A549 (cell line): ENCODE measurements around the gene GPX2. TPM values are rescaled to one million over a fixed set of nuclear protein-coding genes. Genes with fewer than 3 reads are reported as not detected.

Experiments used
- ATAC-seq, 2 experiments: fragments of 200-7000 bp in 1 of 2; fragments of >200 bp in 1 of 2; cut with Nextera tagmentation in 1 of 2; cut with Tn5 transposase in 1 of 2; 3 replicates each; pipeline versions ENCODE4 v1.8.0 to v1.9.1; 2018 to 2020; ENCODE audit warnings: mild to moderate bottlenecking in 1 of 2, moderate library complexity in 1 of 2
- CTCF ChIA-PET: fragments of 300-600 bp; sonication (Branson Sonifier 250); formaldehyde crosslinking; extraction: SDS; loops from one replicate; lab custom pipeline; 2021; ENCODE audit warnings: antibody characterized with exemption, inconsistent platforms; lab: Yijun Ruan, JAX
- POLR2A ChIA-PET: fragments of 350-600 bp; formaldehyde crosslinking; extraction: SDS; loops from one replicate; lab custom pipeline; 2021; ENCODE audit warnings: antibody characterized with exemption, inconsistent platforms; lab: Yijun Ruan, JAX
- DNase-seq, 2 experiments: peaks; one replicate each; pipeline versions ENCODE4 v3.0.0 to v3.0.0-alpha.2; 2011 to 2016; ENCODE audit warnings: low read depth in 1 of 2, low spot score in 1 of 2
- FAIRE-seq: peaks from 2 replicates; lab custom pipeline; 2011; peaks lifted over from hg19 to GRCh38; lab: Jason Lieb, UNC
- H3K27ac ChIP-seq, 2 experiments: fragments of >200 bp; sonication (Bioruptor Twin); formaldehyde crosslinking; 3 replicates each; pipeline ENCODE4 v1.5.1; 2016 to 2017
- H3K4me1 ChIP-seq: fragments of >200 bp; sonication (Bioruptor Twin); formaldehyde crosslinking; 3 replicates; pipeline ENCODE4 v1.6.1; 2016
- H3K4me2 ChIP-seq: fragments of >200 bp; sonication (Bioruptor Twin); formaldehyde crosslinking; 3 replicates; pipeline ENCODE4 v1.6.1; 2016
- H3K4me3 ChIP-seq: fragments of >200 bp; sonication (Bioruptor Twin); formaldehyde crosslinking; 3 replicates; pipeline ENCODE4 v1.5.1; 2016
- H3K9me3 ChIP-seq: fragments of >200 bp; sonication (Bioruptor Twin); formaldehyde crosslinking; 3 replicates; pipeline ENCODE4 v1.6.1; 2016
- ATOH8 ChIP-seq: fragments of 250-450 bp; sonication (Bioruptor Pico); IDR thresholded peaks from 2 replicates; pipeline ENCODE4 v1.5.0; 2020; ENCODE audit warnings: low read depth, mild to moderate bottlenecking, moderate library complexity
- BCL3 ChIP-seq: fragments of >200 bp; sonication (Bioruptor Twin); formaldehyde crosslinking; IDR thresholded peaks from 3 replicates; pipeline ENCODE4 v1.6.1; 2016
- EP300 ChIP-seq, 2 experiments: fragments of >200 bp; sonication (Bioruptor Twin); formaldehyde crosslinking; IDR thresholded peaks; 2 replicates in 1 of 2; 3 replicates in 1 of 2; pipeline ENCODE4 v1.6.1; 2016 to 2017
- ESRRA ChIP-seq: fragments of 150-350 bp; IDR thresholded peaks from 2 replicates; pipeline ENCODE4 v1.6.1; 2014; ENCODE audit warnings: mild to moderate bottlenecking, low read length, borderline replicate concordance
- FOSB ChIP-seq: fragments of 250-450 bp; sonication (Bioruptor Pico); IDR thresholded peaks from 2 replicates; pipeline ENCODE4 v1.5.0; 2020; ENCODE audit warnings: mild to moderate bottlenecking, moderate library complexity
- FOSL2 ChIP-seq, 2 experiments: fragments of 450-650 bp in 1 of 2; fragments of >200 bp in 1 of 2; sonication (Bioruptor Twin) in 1 of 2; formaldehyde crosslinking; IDR thresholded peaks; 2 replicates each; pipeline versions ENCODE4 v1.5.0 to v1.6.1; 2016 to 2020; ENCODE audit warnings: mild to moderate bottlenecking in 1 of 2, moderate library complexity in 1 of 2
- HES2 ChIP-seq: fragments of >200 bp; sonication (Bioruptor Twin); formaldehyde crosslinking; IDR thresholded peaks from 2 replicates; pipeline ENCODE4 v1.6.1; 2016
- HMGXB4 ChIP-seq: fragments of 250-450 bp; sonication (Bioruptor Pico); IDR thresholded peaks from 2 replicates; pipeline ENCODE4 v1.5.0; 2021; ENCODE audit warnings: mild to moderate bottlenecking, moderate library complexity, borderline replicate concordance
- JUN ChIP-seq, 2 experiments: fragments of >200 bp; sonication (Bioruptor Twin); formaldehyde crosslinking; IDR thresholded peaks; 2 replicates in 1 of 2; 3 replicates in 1 of 2; pipeline ENCODE4 v1.6.1; 2016 to 2017
- KDM5A ChIP-seq: fragments of 200-600 bp; sonication (generic); IDR thresholded peaks from 2 replicates; pipeline ENCODE4 v1.6.1; 2016; ENCODE audit warnings: antibody characterized with exemption, mild to moderate bottlenecking
- MAFK ChIP-seq: fragments of 450-650 bp; IDR thresholded peaks from 2 replicates; pipeline ENCODE4 v1.6.1; 2014; ENCODE audit not compliant: partially characterized antibody
- MAX ChIP-seq: IDR thresholded peaks from 2 replicates; pipeline ENCODE4 v1.6.1; 2012
- MAZ ChIP-seq: fragments of 150-350 bp; IDR thresholded peaks from 2 replicates; pipeline ENCODE4 v1.6.1; 2014; ENCODE audit warnings: antibody characterized with exemption, low read depth, low read length, borderline replicate concordance
- NPAS2 ChIP-seq: fragments of 250-450 bp; sonication (Bioruptor Pico); IDR thresholded peaks from 2 replicates; pipeline ENCODE4 v1.8.0; 2022; ENCODE audit warnings: mild to moderate bottlenecking, moderate library complexity, borderline replicate concordance
- NR3C1 ChIP-seq: fragments of >200 bp; sonication (Bioruptor Twin); formaldehyde crosslinking; IDR thresholded peaks from 3 replicates; pipeline ENCODE4 v1.6.1; 2017
- PBX3 ChIP-seq: IDR thresholded peaks from 2 replicates; pipeline ENCODE4 v1.6.1; 2012
- PHF8 ChIP-seq: fragments of 200-600 bp; sonication (generic); IDR thresholded peaks from 2 replicates; pipeline ENCODE4 v1.6.1; 2016; ENCODE audit warnings: low read depth, mild to moderate bottlenecking, antibody characterized with exemption, moderate library complexity, borderline replicate concordance
- POLR2A ChIP-seq: IDR thresholded peaks from 2 replicates; pipeline ENCODE4 v1.6.1; 2012; ENCODE audit warnings: mild to moderate bottlenecking, low read length
- RAD21 ChIP-seq, 2 experiments: fragments of >200 bp in 1 of 2; sonication (Bioruptor Twin) in 1 of 2; formaldehyde crosslinking in 1 of 2; IDR thresholded peaks in 1 of 2; conservative IDR thresholded peaks in 1 of 2; 2 replicates in 1 of 2; 3 replicates in 1 of 2; pipeline ENCODE4 v1.6.1; 2012 to 2018; ENCODE audit warnings: inconsistent platforms in 1 of 2
- REST ChIP-seq: fragments of 200-600 bp; sonication (generic); IDR thresholded peaks from 2 replicates; pipeline ENCODE4 v1.6.1; 2016; ENCODE audit warnings: antibody characterized with exemption, mild to moderate bottlenecking, moderate library complexity
- SREBF2 ChIP-seq: fragments of 450-650 bp; IDR thresholded peaks from 2 replicates; pipeline ENCODE4 v1.6.1; 2014; ENCODE audit warnings: mild to moderate bottlenecking, moderate library complexity
- TFCP2L1 ChIP-seq: fragments of 250-450 bp; sonication (Bioruptor Pico); IDR thresholded peaks from 2 replicates; pipeline ENCODE4 v1.5.0; 2021; ENCODE audit warnings: mild to moderate bottlenecking
- TP53 ChIP-seq: fragments of 250-450 bp; sonication (Bioruptor Pico); IDR thresholded peaks from 2 replicates; pipeline ENCODE4 v1.5.0; 2021; ENCODE audit warnings: mild to moderate bottlenecking, moderate library complexity
- ZFP36 ChIP-seq: fragments of 450-650 bp; IDR thresholded peaks from 2 replicates; pipeline ENCODE4 v1.6.1; 2014; ENCODE audit warnings: borderline replicate concordance; ENCODE audit not compliant: partially characterized antibody
- WGBS: methylation state at CpG from one replicate; pipeline ENCODE4 v1.1.6; 2017; ENCODE audit errors: missing lambda C conversion rate; 5-methylcytosine and 5-hydroxymethylcytosine counted together
- polyA plus RNA-seq, 4 experiments: library from polyadenylated mRNA; depleted of rRNA in 3 of 4; stranded (reverse); fragments of >200 nt; fragmentation: RNase III in 1 of 4; extraction: RNeasy Plus Mini Kit Qiagen cat#74134 plus additional on column Dnase treatment in 1 of 4; gene quantifications; 2 replicates in 3 of 4; 3 replicates in 1 of 4; pipeline ENCODE4 v1.2.3, GENCODE V29; 2011 to 2017

Gene GPX2
- polyA plus RNA-seq, 2 of the 4 experiments (the other 2 are of a cell fraction): 382 to 876 TPM

- no peak for TF ChIP-seq HMGXB4 (CRISPR knock-in tag)
- no peak for TF ChIP-seq NPAS2 (CRISPR knock-in tag)
These were observed 27.5 kb downstream of the GPX2 start (continued) for GRCh38 chr14:64915029-64915424.

GRCh38 chr14:64914237-64915028, 28.1 kb downstream of the GPX2 start, which contains the start of gene CHURC1:
Gene CHURC1 (plus strand): TSS chr14:64914455. CDS start chr14:64914496, 41 bp downstream.
- 1% methylated on average over 36 of the region's 49 CpGs for WGBS
- no peak for TF ChIP-seq NPAS2 (CRISPR knock-in tag)
- no peak for TF ChIP-seq TP53 (CRISPR knock-in tag)
- TF ChIP-seq POLR2A: peak; percentile 89
- TF ChIP-seq KDM5A: peak; percentile 41
- no peak for TF ChIP-seq HMGXB4 (CRISPR knock-in tag)
- peak; percentile 80 for TF ChIP-seq REST
- TF ChIP-seq ATOH8 (CRISPR knock-in tag): no peak
- TF ChIP-seq EP300 (IDR thresholded peaks at IDR 0.05): no peak
- TF ChIP-seq NR3C1: no peak
- TF ChIP-seq PHF8: peak; percentile 98
- TF ChIP-seq FOSL2 (IDR thresholded peaks at IDR 0.05): no peak
- TF ChIP-seq FOSL2 (CRISPR knock-in tag; IDR thresholded peaks at IDR 0.05): no peak
- no peak for TF ChIP-seq MAFK
- no peak for TF ChIP-seq ESRRA
- peak; percentile 43; the same call in 1 of the 2 replicates for TF ChIP-seq MAX
- no peak for TF ChIP-seq HES2
- TF ChIP-seq RAD21 (conservative IDR thresholded peaks at IDR 0.05 in 1 of 2, IDR thresholded peaks at IDR 0.05 in 1 of 2): no peak
- TF ChIP-seq FOSB (CRISPR knock-in tag): no peak
- peak; percentile 65 to 88; a peak in 3 of 5 replicates for TF ChIP-seq JUN (IDR thresholded peaks at IDR 0.05)
- TF ChIP-seq ZFP36: no peak
- TF ChIP-seq SREBF2: no peak
- TF ChIP-seq MAZ: no peak
- no peak for TF ChIP-seq PBX3
- TF ChIP-seq TFCP2L1 (CRISPR knock-in tag): no peak
- TF ChIP-seq BCL3: peak; percentile 85

More at GRCh38 chr14:64914237-64915028, 28.1 kb downstream of the GPX2 start, which contains the start of gene CHURC1:
- peak within 1 kb of the TSS; percentile 89 to 99 for H3K27ac ChIP-seq
- ChIA-PET CTCF (interaction anchor here (0.9 to 2.0 kb wide), 9 partner anchors 10 to 244 kb away, joined by 3 to 7 read pairs (median 3); no protein-coding TSS in a partner anchor), POLR2A (interaction anchor here (0.6 to 1.2 kb wide), 10 partner anchors 10 to 526 kb away, joined by 3 to 10 read pairs (median 4); partner anchors contain the start of genes FNTB and MTHFD1)
- DNase-seq (peak; percentile 92 to 99), ATAC-seq (peak; percentile 97 to 99), FAIRE-seq (peak; percentile 96)
- peaks cover 30% of the 10 kb centered on the region for H3K4me1 ChIP-seq
- H3K9me3 ChIP-seq: no peaks in the 10 kb centered on the region
- peak within 1 kb of the TSS; percentile 98 for H3K4me3 ChIP-seq
- peak within 1 kb of the TSS; percentile 82 for H3K4me2 ChIP-seq
